ENCODE measurements around the gene ZSWIM5.
A peak's percentile ranks its signal among the peaks of the same experiment; 100 is the strongest.
"Not testable (repeated sequence)": the region's sequence is repeated elsewhere in the genome, so short reads cannot be mapped to it uniquely, and the experiment has no call there.

ZSWIM5 gene

GRCh38 chr1:45246760-45247159 lies 40.4 kb upstream of the ZSWIM5 start:
- H2AFZ ChIP-seq (ENCODE audit: insufficient read depth, low read length, poor library complexity): no peak overlapping the region
- no peaks in the 10 kb centered on the region for H3K36me3 ChIP-seq (ENCODE audit: control insufficient read depth in 1 of 2, insufficient read depth in 2 of 2, low read length in 2 of 2)
- H2BK12ac ChIP-seq (ENCODE audit: low read length): no peak overlapping the region
- no peak overlapping the region for H4K8ac ChIP-seq (ENCODE audit: low read depth, low read length)
- H3K18ac ChIP-seq (ENCODE audit: low read length): no peak overlapping the region
- no peak overlapping the region for H4K12ac ChIP-seq (ENCODE audit: low read depth, low read length)
- no peaks in the 10 kb centered on the region for H3K79me2 ChIP-seq (ENCODE audit: control insufficient read depth, insufficient read depth, low read length, poor library complexity)
- H3K4ac ChIP-seq (ENCODE audit: low read depth, low read length): no peak overlapping the region
- H3K23ac ChIP-seq (ENCODE audit: low read length): no peak overlapping the region
- no peak overlapping the region for H3K14ac ChIP-seq (ENCODE audit: low read length)
- H3K27me3 ChIP-seq (ENCODE audit: insufficient read depth, low read length): no peaks in the 10 kb centered on the region
- no peak overlapping the region for H3K4me2 ChIP-seq (ENCODE audit: low read length)
- no peak overlapping the region for H4K91ac ChIP-seq (ENCODE audit: low read depth, low read length)
- H3K4me1 ChIP-seq (ENCODE audit: control insufficient read depth in 1 of 2, insufficient read depth in 2 of 2, low read length in 2 of 2): no peaks in the 10 kb centered on the region
- peaks cover 4% of the 10 kb centered on the region for H3K9me3 ChIP-seq (ENCODE audit: insufficient read depth, low read depth, low read length)
- no peak overlapping the region for H3K9ac ChIP-seq (ENCODE audit: low read length)
- H3K4me3 ChIP-seq (ENCODE audit: low read depth, low read length): no peak overlapping the region
- peak; percentile 58 to 90 for DNase-seq
- H3K79me1 ChIP-seq (ENCODE audit: low read length): no peaks in the 10 kb centered on the region
- WGBS (ENCODE audit: extremely low coverage, insufficient coverage, insufficient read length): no CpG with 5 or more reads among the region's 2 CpGs
- H2BK5ac ChIP-seq (ENCODE audit: low read depth, low read length, poor library complexity): no peak overlapping the region
- H2BK120ac ChIP-seq (ENCODE audit: insufficient read depth, low read length, poor library complexity): no peak overlapping the region
- no peak overlapping the region for H3K27ac ChIP-seq (ENCODE audit: low read depth, low read length)
- no peak overlapping the region for H2AK5ac ChIP-seq (ENCODE audit: low read length)

DNA sequence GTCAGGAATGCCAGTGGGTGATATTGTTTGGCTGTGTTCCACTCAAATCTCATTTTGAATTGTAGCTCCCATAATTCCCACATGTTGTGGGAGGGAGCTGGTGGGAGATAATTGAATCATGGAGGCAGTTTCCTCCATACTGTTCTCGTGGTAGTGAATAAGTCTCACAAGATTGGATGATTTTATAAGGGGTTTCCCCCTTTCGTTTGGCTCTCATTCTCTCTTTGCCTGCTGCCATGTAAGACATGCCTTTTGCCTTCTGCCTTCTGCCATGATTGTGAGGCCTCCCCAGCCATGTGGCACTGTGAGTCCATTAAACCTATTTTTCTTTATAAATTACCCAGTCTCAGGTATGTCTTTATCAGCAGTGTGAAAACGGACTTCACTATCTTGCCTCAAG lies 40.0 kb upstream of the ZSWIM5 start:
- not testable (repeated sequence) for H3K4ac ChIP-seq (ENCODE audit: low read depth, low read length); H4K8ac ChIP-seq (ENCODE audit: low read depth, low read length); H2AFZ ChIP-seq (ENCODE audit: insufficient read depth, low read length, poor library complexity); H2BK120ac ChIP-seq (ENCODE audit: insufficient read depth, low read length, poor library complexity); H3K27ac ChIP-seq (ENCODE audit: low read depth, low read length); H2AK5ac ChIP-seq (ENCODE audit: low read length); DNase-seq; H3K4me3 ChIP-seq (ENCODE audit: low read depth, low read length); H3K4me2 ChIP-seq (ENCODE audit: low read length); H3K79me2 ChIP-seq (ENCODE audit: control insufficient read depth, insufficient read depth, low read length, poor library complexity); H3K23ac ChIP-seq (ENCODE audit: low read length); H3K36me3 ChIP-seq (ENCODE audit: control insufficient read depth in 1 of 2, insufficient read depth in 2 of 2, low read length in 2 of 2); H2BK5ac ChIP-seq (ENCODE audit: low read depth, low read length, poor library complexity); H3K4me1 ChIP-seq (ENCODE audit: control insufficient read depth in 1 of 2, insufficient read depth in 2 of 2, low read length in 2 of 2); H4K12ac ChIP-seq (ENCODE audit: low read depth, low read length); H3K14ac ChIP-seq (ENCODE audit: low read length); H4K91ac ChIP-seq (ENCODE audit: low read depth, low read length); H3K79me1 ChIP-seq (ENCODE audit: low read length); H3K9ac ChIP-seq (ENCODE audit: low read length); H3K9me3 ChIP-seq (ENCODE audit: insufficient read depth, low read depth, low read length); H3K27me3 ChIP-seq (ENCODE audit: insufficient read depth, low read length); H2BK12ac ChIP-seq (ENCODE audit: low read length); H3K18ac ChIP-seq (ENCODE audit: low read length)
- WGBS (ENCODE audit: extremely low coverage, insufficient coverage, insufficient read length): no CpG with 5 or more reads among the region's 3 CpGs

DNA sequence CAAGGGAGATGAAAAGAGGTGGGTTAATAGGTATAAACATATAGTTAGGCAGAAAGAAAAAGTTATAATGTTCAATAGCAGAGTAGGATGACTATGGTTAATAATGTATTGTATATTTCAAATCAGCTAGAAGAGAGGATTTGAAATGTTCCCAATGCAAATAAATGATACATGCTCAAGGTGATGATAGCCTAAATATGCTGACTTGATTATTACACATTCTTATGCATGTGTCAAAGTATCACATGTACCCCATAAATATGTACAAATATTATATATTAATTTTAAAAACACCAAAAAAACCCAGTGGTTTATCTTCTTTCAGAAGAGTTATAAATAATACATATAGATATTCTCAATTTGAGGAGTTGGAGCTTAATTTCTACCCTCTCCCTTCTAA lies 38.3 kb upstream of the ZSWIM5 start:
- no peak overlapping the region for H4K91ac ChIP-seq (ENCODE audit: low read depth, low read length)
- no peak overlapping the region for H3K14ac ChIP-seq (ENCODE audit: low read length)
- H3K23ac ChIP-seq (ENCODE audit: low read length): no peak overlapping the region
- H2BK5ac ChIP-seq (ENCODE audit: low read depth, low read length, poor library complexity): no peak overlapping the region
- H3K4me2 ChIP-seq (ENCODE audit: low read length): no peak overlapping the region
- H3K27ac ChIP-seq (ENCODE audit: low read depth, low read length): no peak overlapping the region
- H3K4me1 ChIP-seq (ENCODE audit: control insufficient read depth in 1 of 2, insufficient read depth in 2 of 2, low read length in 2 of 2): no peaks in the 10 kb centered on the region
- H3K79me2 ChIP-seq (ENCODE audit: control insufficient read depth, insufficient read depth, low read length, poor library complexity): no peaks in the 10 kb centered on the region
- no peak overlapping the region for H2BK12ac ChIP-seq (ENCODE audit: low read length)
- H3K4me3 ChIP-seq (ENCODE audit: low read depth, low read length): no peak overlapping the region
- no peak overlapping the region for H2BK120ac ChIP-seq (ENCODE audit: insufficient read depth, low read length, poor library complexity)
- H4K8ac ChIP-seq (ENCODE audit: low read depth, low read length): no peak overlapping the region
- H2AK5ac ChIP-seq (ENCODE audit: low read length): no peak overlapping the region
- H2AFZ ChIP-seq (ENCODE audit: insufficient read depth, low read length, poor library complexity): no peak overlapping the region
- no peak overlapping the region for H3K18ac ChIP-seq (ENCODE audit: low read length)
- peaks cover 6% of the 10 kb centered on the region for H3K9me3 ChIP-seq (ENCODE audit: insufficient read depth, low read depth, low read length)
- no peaks in the 10 kb centered on the region for H3K27me3 ChIP-seq (ENCODE audit: insufficient read depth, low read length)
- no peaks in the 10 kb centered on the region for H3K79me1 ChIP-seq (ENCODE audit: low read length)
- no peak overlapping the region for H3K9ac ChIP-seq (ENCODE audit: low read length)
- no peak overlapping the region for H4K12ac ChIP-seq (ENCODE audit: low read depth, low read length)
- no peak for DNase-seq
- no peak overlapping the region for H3K4ac ChIP-seq (ENCODE audit: low read depth, low read length)
- H3K36me3 ChIP-seq (ENCODE audit: control insufficient read depth in 1 of 2, insufficient read depth in 2 of 2, low read length in 2 of 2): no peaks in the 10 kb centered on the region

DNA sequence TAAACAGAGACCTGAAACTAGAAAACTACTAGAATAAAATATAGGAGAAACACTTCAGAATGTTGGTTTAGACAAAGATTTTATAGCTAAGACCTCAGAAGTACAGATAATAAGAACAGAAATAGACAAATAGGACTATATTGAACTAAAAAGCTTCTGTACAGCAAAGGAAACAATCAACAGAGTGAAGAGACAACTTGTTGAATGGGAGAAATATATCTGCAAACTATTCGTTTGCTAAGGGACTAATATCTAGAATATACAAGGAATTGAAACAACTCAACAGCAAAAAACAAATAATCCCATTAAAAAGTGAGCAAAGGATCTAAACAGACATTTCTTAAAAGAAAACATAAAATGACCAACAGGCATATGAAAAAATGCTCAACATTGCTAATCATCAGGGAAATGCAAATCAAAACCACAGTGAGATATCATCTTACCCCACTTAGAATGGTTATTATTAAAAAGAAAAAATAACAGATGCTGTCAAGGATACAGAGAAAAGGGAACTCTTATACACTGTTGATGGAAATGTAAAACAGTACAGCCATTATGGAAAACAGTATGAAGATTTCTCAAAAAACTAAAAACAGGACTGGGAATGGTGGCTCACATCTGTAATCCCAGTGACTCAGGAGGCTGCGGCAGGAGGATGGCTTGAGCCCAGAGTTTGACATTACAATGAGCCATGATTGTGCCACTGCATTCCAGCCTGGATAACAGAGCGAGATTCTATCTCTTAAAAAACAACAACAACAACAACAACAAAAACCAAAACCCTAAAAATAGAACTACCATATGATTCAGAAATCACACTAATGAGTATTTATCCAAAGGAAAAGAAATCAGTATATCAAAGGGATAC lies 37.3 kb upstream of the ZSWIM5 start:
- no peaks in the 10 kb centered on the region for H3K36me3 ChIP-seq (ENCODE audit: control insufficient read depth in 1 of 2, insufficient read depth in 2 of 2, low read length in 2 of 2)
- H3K79me1 ChIP-seq (ENCODE audit: low read length): no peaks in the 10 kb centered on the region
- H3K9me3 ChIP-seq (ENCODE audit: insufficient read depth, low read depth, low read length): peaks cover 6% of the 10 kb centered on the region
- no peak overlapping the region for H3K23ac ChIP-seq (ENCODE audit: low read length)
- H3K4me1 ChIP-seq (ENCODE audit: control insufficient read depth in 1 of 2, insufficient read depth in 2 of 2, low read length in 2 of 2): no peaks in the 10 kb centered on the region
- H3K9ac ChIP-seq (ENCODE audit: low read length): no peak overlapping the region
- no peak overlapping the region for H3K4me2 ChIP-seq (ENCODE audit: low read length)
- no peak overlapping the region for H3K27ac ChIP-seq (ENCODE audit: low read depth, low read length)
- H2AK5ac ChIP-seq (ENCODE audit: low read length): no peak overlapping the region
- no peak overlapping the region for H3K14ac ChIP-seq (ENCODE audit: low read length)
- H4K91ac ChIP-seq (ENCODE audit: low read depth, low read length): no peak overlapping the region
- no peak overlapping the region for H4K12ac ChIP-seq (ENCODE audit: low read depth, low read length)
- H3K27me3 ChIP-seq (ENCODE audit: insufficient read depth, low read length): no peaks in the 10 kb centered on the region
- DNase-seq: no peak
- no peak overlapping the region for H3K18ac ChIP-seq (ENCODE audit: low read length)
- H3K4me3 ChIP-seq (ENCODE audit: low read depth, low read length): no peak overlapping the region
- H2BK5ac ChIP-seq (ENCODE audit: low read depth, low read length, poor library complexity): no peak overlapping the region
- no CpG with 5 or more reads among the region's 3 CpGs for WGBS (ENCODE audit: extremely low coverage, insufficient coverage, insufficient read length)
- H3K79me2 ChIP-seq (ENCODE audit: control insufficient read depth, insufficient read depth, low read length, poor library complexity): no peaks in the 10 kb centered on the region
- no peak overlapping the region for H4K8ac ChIP-seq (ENCODE audit: low read depth, low read length)
- no peak overlapping the region for H2AFZ ChIP-seq (ENCODE audit: insufficient read depth, low read length, poor library complexity)
- no peak overlapping the region for H2BK12ac ChIP-seq (ENCODE audit: low read length)
- H2BK120ac ChIP-seq (ENCODE audit: insufficient read depth, low read length, poor library complexity): no peak overlapping the region
- no peak overlapping the region for H3K4ac ChIP-seq (ENCODE audit: low read depth, low read length)

Data from trophoblast cell (in vitro differentiated cells and primary cell).